HG03135 (cell line): ENCODE results near the gene KIF9.
A peak's percentile ranks its signal among the peaks of the same experiment; 100 is the strongest.
"Not testable (repeated sequence)": the region's sequence is repeated elsewhere in the genome, so short reads cannot be mapped to it uniquely, and the experiment has no call there.

Experiments used
- ATAC-seq: cut with Tn5 transposase; IDR thresholded peaks from one replicate; pipeline ENCODE4 v1.9.1; 2021; ENCODE audit warnings: mild to moderate bottlenecking, moderate library complexity; ENCODE audit not compliant: unreplicated experiment

Gene KIF9

GRCh38 chr3:47294392-47294791 lies 11.8 kb upstream of the KIF9 start:
- ATAC-seq = no peak

- no peak for ATAC-seq
Measured at GRCh38 chr3:47293822-47294221, 11.2 kb upstream of the KIF9 start.

GRCh38 chr3:47291754-47292420 lies 9.3 kb upstream of the KIF9 start:
- peak; percentile 62 for ATAC-seq

GRCh38 chr3:47291158-47291753 lies 8.7 kb upstream of the KIF9 start:
- peak; percentile 16 for ATAC-seq

- ATAC-seq = no peak
Measured at GRCh38 chr3:47288966-47289910, 6.6 kb upstream of the KIF9 start.

GRCh38 chr3:47283591-47284364 lies 1.2 kb upstream of the KIF9 start:
- ATAC-seq = no peak

- peak; percentile 3 for ATAC-seq
Measured at GRCh38 chr3:47283193-47283537, 566 bp upstream of the KIF9 start.

GRCh38 chr3:47280519-47280918 lies 2.1 kb downstream of the KIF9 start:
- ATAC-seq = no peak

GRCh38 chr3:47276558-47276957 lies 6.0 kb downstream of the KIF9 start:
- no peak for ATAC-seq

- ATAC-seq = no peak
Measured at GRCh38 chr3:47274652-47275051, 7.9 kb downstream of the KIF9 start.

- no peak for ATAC-seq
Measured at GRCh38 chr3:47273564-47273963, 9.0 kb downstream of the KIF9 start.

- ATAC-seq = no peak
Measured at GRCh38 chr3:47270526-47270925, 12.1 kb downstream of the KIF9 start.

GRCh38 chr3:47267490-47267824 lies 15.1 kb downstream of the KIF9 start:
- ATAC-seq = no peak

GRCh38 chr3:47266709-47267489 lies 15.7 kb downstream of the KIF9 start:
- ATAC-seq = no peak

- no peak for ATAC-seq
Measured at GRCh38 chr3:47265725-47266428, 16.7 kb downstream of the KIF9 start.

GRCh38 chr3:47265008-47265407 lies 17.6 kb downstream of the KIF9 start:
- no peak for ATAC-seq

GRCh38 chr3:47261301-47261700 lies 21.3 kb downstream of the KIF9 start:
- ATAC-seq = no peak

GRCh38 chr3:47260605-47261004 lies 22.0 kb downstream of the KIF9 start:
- no peak for ATAC-seq

GRCh38 chr3:47259114-47259513 lies 23.5 kb downstream of the KIF9 start:
- ATAC-seq = no peak

GRCh38 chr3:47256331-47256730 lies 26.3 kb downstream of the KIF9 start:
- not testable (repeated sequence) for ATAC-seq
